NCI-H510A treated with DMSO at 0.1 percent for 48 hours (cell line): ENCODE results near the gene TMEM129.

Experiments used
- DNase-seq: peaks from one replicate; lab custom pipeline; 2025; lab: John Stamatoyannopoulos, UW

The TMEM129 gene

DNA sequence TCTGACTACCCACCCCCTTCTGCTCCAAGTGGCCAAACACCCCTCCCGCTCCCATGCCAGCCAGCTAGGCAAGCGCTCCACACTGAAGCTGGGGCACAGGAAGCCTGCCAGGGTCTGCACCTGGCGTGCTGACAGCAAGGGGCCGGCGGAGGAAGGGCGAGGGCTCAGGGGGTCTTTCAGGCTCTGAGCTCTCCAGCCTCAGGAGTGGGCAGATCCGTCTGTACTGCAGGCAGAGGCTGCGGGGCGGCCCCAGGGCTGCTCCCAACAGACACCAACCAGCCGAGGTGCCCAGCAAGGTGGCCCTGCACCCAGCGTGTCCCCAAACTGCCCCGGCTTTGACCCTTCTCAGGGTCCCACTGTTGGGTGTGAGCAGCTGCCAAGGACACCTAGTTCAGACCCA, 51.9 kb downstream of the TMEM129 start:
- no peak for DNase-seq

DNA sequence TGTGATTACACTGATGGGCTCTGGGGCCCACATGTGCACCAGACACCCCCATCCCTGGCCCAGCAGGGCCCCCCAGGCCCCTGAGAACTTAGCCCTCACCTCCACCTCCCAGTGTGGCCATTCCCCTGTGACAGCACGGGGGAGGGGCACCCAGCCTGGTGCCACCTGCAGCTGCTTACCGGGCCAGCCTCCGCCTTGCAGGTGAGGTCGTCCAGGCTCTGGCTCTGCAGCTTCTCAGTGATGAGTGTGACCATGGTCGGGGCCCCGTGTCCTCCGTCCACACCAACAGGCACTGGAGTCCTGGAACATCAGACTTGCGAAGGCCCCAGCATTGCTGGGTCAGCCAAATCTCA, 52.7 kb downstream of the TMEM129 start:
- peak; percentile 14 for DNase-seq

DNA sequence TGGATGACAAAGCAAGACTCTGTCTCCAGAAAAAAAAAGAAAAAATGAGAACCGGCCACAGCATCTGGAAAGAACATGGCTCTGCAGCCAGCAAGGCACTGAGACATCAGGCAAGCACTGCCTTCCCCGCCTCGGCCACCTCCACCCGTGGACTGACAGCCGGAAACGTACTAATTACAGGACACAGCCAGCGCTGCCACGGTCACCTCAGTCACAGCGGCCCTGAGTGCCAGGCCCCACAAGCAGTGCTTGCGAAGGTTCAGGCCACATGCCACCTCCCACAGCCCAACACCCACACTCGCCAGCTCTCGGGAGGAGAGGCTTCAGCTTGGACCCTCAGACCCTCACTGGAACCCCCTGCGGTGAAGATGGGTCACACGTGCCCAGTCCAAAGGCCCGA, 53.9 kb downstream of the TMEM129 start:
- no peak for DNase-seq

DNA sequence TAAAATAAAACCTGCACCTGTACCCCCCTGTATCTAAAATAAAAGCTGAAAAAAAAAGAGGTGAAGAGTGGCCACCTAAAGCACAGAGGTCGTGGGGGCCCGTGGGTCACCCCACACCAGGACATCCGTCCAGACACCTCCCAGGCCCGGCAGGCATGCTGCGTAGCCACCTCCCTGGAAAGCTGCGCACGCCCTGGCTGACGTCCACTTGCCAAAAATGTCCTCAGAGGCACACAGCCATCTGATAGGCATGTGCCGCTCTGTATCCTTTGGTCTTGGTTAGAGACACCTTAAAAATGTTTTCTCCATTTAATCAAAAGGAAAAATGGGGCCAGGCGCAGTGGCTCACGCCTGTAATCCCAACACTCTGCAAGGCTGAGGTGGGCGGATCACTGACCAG, 54.7 kb downstream of the TMEM129 start:
- DNase-seq: no peak
